ENCODE results near the gene FKBP4.

FKBP4 gene

DNA sequence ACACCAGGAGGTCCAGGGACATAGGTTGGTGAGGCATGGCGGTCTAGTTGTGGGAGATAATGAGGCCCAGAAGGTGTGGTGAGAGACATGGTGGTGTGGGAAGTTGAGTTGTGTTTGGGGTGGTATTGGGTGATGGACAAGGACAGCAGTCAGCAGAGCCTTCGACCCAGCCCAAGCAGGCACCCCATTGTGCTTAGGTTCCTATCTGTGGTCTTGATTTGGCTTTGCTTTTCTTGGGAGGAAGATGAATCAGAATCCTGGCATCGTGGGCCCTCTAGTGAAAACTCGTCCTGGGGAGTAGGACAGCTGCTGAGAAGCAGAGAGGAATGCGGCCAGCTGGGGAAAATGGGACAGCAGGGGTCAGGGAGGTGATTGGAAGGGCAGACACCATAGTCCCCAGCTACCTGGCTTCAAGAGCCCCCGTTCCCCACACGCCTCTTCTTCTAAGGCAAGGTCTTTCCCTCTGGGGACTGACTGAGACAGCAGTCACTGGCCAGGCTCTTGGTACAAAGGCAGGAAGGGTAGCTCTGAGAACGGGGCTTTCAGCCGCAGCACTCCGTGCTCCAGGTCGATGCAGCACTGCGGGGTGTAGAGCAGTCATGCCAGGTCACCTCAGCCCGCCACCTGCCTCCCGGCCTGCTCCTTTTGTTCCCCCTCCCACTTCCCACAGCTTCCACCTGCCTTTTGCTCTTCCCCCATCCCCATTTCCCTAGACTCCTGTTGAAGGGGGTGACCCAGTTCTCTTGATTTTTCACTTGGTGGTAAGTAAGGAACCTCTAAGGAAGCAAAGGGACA is 32.1 kb downstream of the FKBP4 start:
- no peaks in the 10 kb centered on the region for H3K27me3 ChIP-seq (ENCODE audit: insufficient read depth, poor library complexity, severe bottlenecking)
- TF ChIP-seq POLR2AphosphoS5 (IDR thresholded peaks at IDR 0.05; ENCODE audit: low read depth) = no peak
- TF ChIP-seq, protein P1, sequence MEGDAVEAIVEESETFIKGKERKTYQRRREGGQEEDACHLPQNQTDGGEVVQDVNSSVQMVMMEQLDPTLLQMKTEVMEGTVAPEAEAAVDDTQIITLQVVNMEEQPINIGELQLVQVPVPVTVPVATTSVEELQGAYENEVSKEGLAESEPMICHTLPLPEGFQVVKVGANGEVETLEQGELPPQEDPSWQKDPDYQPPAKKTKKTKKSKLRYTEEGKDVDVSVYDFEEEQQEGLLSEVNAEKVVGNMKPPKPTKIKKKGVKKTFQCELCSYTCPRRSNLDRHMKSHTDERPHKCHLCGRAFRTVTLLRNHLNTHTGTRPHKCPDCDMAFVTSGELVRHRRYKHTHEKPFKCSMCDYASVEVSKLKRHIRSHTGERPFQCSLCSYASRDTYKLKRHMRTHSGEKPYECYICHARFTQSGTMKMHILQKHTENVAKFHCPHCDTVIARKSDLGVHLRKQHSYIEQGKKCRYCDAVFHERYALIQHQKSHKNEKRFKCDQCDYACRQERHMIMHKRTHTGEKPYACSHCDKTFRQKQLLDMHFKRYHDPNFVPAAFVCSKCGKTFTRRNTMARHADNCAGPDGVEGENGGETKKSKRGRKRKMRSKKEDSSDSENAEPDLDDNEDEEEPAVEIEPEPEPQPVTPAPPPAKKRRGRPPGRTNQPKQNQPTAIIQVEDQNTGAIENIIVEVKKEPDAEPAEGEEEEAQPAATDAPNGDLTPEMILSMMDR (IDR thresholded peaks at IDR 0.05; ENCODE audit: insufficient read depth, low read length) = no peak
- TF ChIP-seq, protein P2, sequence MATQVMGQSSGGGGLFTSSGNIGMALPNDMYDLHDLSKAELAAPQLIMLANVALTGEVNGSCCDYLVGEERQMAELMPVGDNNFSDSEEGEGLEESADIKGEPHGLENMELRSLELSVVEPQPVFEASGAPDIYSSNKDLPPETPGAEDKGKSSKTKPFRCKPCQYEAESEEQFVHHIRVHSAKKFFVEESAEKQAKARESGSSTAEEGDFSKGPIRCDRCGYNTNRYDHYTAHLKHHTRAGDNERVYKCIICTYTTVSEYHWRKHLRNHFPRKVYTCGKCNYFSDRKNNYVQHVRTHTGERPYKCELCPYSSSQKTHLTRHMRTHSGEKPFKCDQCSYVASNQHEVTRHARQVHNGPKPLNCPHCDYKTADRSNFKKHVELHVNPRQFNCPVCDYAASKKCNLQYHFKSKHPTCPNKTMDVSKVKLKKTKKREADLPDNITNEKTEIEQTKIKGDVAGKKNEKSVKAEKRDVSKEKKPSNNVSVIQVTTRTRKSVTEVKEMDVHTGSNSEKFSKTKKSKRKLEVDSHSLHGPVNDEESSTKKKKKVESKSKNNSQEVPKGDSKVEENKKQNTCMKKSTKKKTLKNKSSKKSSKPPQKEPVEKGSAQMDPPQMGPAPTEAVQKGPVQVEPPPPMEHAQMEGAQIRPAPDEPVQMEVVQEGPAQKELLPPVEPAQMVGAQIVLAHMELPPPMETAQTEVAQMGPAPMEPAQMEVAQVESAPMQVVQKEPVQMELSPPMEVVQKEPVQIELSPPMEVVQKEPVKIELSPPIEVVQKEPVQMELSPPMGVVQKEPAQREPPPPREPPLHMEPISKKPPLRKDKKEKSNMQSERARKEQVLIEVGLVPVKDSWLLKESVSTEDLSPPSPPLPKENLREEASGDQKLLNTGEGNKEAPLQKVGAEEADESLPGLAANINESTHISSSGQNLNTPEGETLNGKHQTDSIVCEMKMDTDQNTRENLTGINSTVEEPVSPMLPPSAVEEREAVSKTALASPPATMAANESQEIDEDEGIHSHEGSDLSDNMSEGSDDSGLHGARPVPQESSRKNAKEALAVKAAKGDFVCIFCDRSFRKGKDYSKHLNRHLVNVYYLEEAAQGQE (IDR thresholded peaks at IDR 0.05; ENCODE audit: insufficient replicate concordance, low read depth) = no peak
- H3K27ac ChIP-seq (replicated peaks) = no peak overlapping the region
- H3K4me3 ChIP-seq (replicated peaks; ENCODE audit: insufficient read depth, low read length) = no peak overlapping the region
- DNase-seq (ENCODE audit: low read depth in 1 of 2, low spot score in 1 of 2) = no peak

DNA sequence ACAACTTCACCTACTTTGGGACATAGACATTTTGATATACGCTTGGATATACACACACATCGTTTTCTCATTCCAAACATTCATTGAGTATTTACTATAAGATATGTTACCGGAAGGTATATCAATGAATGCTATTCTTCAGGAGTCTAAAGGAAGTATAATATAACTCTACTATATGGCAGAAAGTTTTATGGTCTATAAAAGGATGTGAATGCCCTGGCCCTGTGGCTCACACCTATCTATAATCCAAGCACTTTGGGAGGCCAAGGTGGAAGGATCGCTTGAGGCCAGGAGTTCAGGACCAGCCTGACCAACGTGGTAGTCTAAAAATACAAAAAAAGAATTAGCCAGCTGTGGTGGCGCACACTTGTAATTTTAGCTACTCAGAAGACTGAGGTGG is 34.5 kb downstream of the FKBP4 start:
- DNase-seq (ENCODE audit: low read depth in 1 of 2, low spot score in 1 of 2) = no peak

DNA sequence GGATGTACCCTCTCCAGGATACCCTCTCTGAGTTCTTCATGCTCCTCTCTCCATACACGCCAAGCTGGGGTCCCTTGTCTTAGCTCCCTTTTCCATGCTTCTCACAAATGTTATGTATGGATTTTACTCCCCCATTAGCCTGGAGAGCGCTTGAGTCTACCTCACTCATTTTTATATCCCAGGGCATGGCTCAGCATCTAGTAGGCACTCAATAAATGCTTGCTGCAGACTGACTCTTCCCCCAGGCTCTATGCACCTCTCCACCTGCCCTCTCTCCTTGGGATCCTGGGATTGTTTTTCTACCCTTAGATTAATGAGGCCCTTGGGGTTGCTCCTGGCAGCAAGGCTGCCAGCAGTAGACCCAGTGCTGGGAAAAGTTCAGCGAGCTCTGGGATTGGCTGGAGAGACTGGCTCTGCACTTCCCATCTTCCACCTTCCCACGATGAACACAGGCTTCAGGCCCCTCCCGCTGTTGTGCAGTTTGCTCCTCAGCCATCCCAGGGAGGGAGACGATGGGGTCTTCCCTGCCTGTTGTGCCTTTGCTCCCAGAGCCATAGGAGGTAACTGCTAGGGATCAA is 37.9 kb downstream of the FKBP4 start:
- no peak overlapping the region for H3K27ac ChIP-seq (replicated peaks)
- H3K27me3 ChIP-seq (ENCODE audit: insufficient read depth, poor library complexity, severe bottlenecking) = no peaks in the 10 kb centered on the region
- no peak for DNase-seq (ENCODE audit: low read depth in 1 of 2, low spot score in 1 of 2)
- H3K4me3 ChIP-seq (replicated peaks; ENCODE audit: insufficient read depth, low read length) = no peak overlapping the region
- TF ChIP-seq, protein P2 (IDR thresholded peaks at IDR 0.05; ENCODE audit: insufficient replicate concordance, low read depth) = no peak
- TF ChIP-seq, protein P1 (IDR thresholded peaks at IDR 0.05; ENCODE audit: insufficient read depth, low read length) = no peak
- no peak for TF ChIP-seq POLR2AphosphoS5 (IDR thresholded peaks at IDR 0.05; ENCODE audit: low read depth)
- no peak for TF ChIP-seq SPI1 (IDR thresholded peaks at IDR 0.05; ENCODE audit: borderline replicate concordance, low read depth)
- no peak for TF ChIP-seq GABPA (IDR thresholded peaks at IDR 0.05; ENCODE audit: low read depth)

More for the DNA sequence above, 34.5 kb downstream of the FKBP4 start:
- no peak overlapping the region for H3K27ac ChIP-seq (replicated peaks)
- no peaks in the 10 kb centered on the region for H3K27me3 ChIP-seq (ENCODE audit: insufficient read depth, poor library complexity, severe bottlenecking)
- H3K4me3 ChIP-seq (replicated peaks; ENCODE audit: insufficient read depth, low read length) = no peak overlapping the region
- TF ChIP-seq, protein P2 (IDR thresholded peaks at IDR 0.05; ENCODE audit: insufficient replicate concordance, low read depth) = no peak
- no peak for TF ChIP-seq SPI1 (IDR thresholded peaks at IDR 0.05; ENCODE audit: borderline replicate concordance, low read depth)
- TF ChIP-seq, protein P1 (IDR thresholded peaks at IDR 0.05; ENCODE audit: insufficient read depth, low read length) = no peak
- TF ChIP-seq POLR2AphosphoS5 (IDR thresholded peaks at IDR 0.05; ENCODE audit: low read depth) = no peak
- no peak for TF ChIP-seq GABPA (IDR thresholded peaks at IDR 0.05; ENCODE audit: low read depth)

All from HL-60 (cell line).